GM12878 (cell line): ENCODE measurements around the gene ADGRL3. TPM values are rescaled to one million over a fixed set of nuclear protein-coding genes. Genes with fewer than 3 reads are reported as not detected.

ENCODE experiments used
- ATAC-seq: fragments of 200-7000 bp; cut with Tn5 transposase; 3 replicates; pipeline ENCODE4 v1.9.1; 2020; ENCODE audit warnings: mild to moderate bottlenecking, moderate library complexity
- BruUV-seq: library from RNA; stranded (reverse); fragments of 400-500 nt; replicated peaks from 2 replicates; lab custom pipeline; 2021; lab: Mats Ljungman, UMichigan
- CTCF ChIA-PET: fragments of 300-600 bp; sonication (Branson Sonifier 250); formaldehyde crosslinking; extraction: SDS; loops from one replicate; lab custom pipeline; 2021; ENCODE audit warnings: inconsistent platforms; lab: Yijun Ruan, JAX
- POLR2A ChIA-PET: fragments of 350-600 bp; formaldehyde crosslinking; extraction: SDS; loops from one replicate; lab custom pipeline; 2021; ENCODE audit warnings: inconsistent platforms; lab: Charles Lee
- RAD21 ChIA-PET: fragments of 300-600 bp; sonication (Branson Sonifier 250); formaldehyde crosslinking; loops from one replicate; lab custom pipeline; 2023; ENCODE audit warnings: antibody characterized with exemption; ENCODE audit not compliant: unreplicated experiment; lab: Charles Lee
- SMC1A ChIA-PET: fragments of 300-600 bp; sonication (Branson Sonifier 250); formaldehyde crosslinking; loops from one replicate; lab custom pipeline; 2023; ENCODE audit not compliant: unreplicated experiment, uncharacterized antibody; lab: Charles Lee
- DNase-seq: peaks from one replicate; pipeline ENCODE4 v3.0.0-alpha.2; 2011; ENCODE audit warnings: low read depth, low spot score
- FAIRE-seq: peaks from 3 replicates; lab custom pipeline; 2011; peaks lifted over from hg19 to GRCh38; lab: Jason Lieb, UNC
- H2AFZ ChIP-seq: 2 replicates; pipeline ENCODE4 v1.6.0; 2011; ENCODE audit warnings: low read depth, low read length, control low read depth; ENCODE audit not compliant: control insufficient read depth
- H3K27ac ChIP-seq: 2 replicates; pipeline ENCODE4 v1.5.1; 2011; ENCODE audit warnings: control low read depth; ENCODE audit not compliant: control insufficient read depth, insufficient read depth
- H3K27me3 ChIP-seq, 2 experiments: replicated peaks in 1 of 2; 2 replicates each; pipeline versions ENCODE4 v1.6.0 to v1.6.1; 2011; ENCODE audit warnings: low read length in 1 of 2; ENCODE audit not compliant: control insufficient read depth in 2 of 2, insufficient read depth in 2 of 2
- H3K36me3 ChIP-seq, 2 experiments: 2 replicates each; pipeline ENCODE4 v1.5.1; 2011; ENCODE audit warnings: low read length in 1 of 2; ENCODE audit not compliant: control insufficient read depth in 2 of 2, insufficient read depth in 2 of 2
- H3K4me1 ChIP-seq: 2 replicates; pipeline ENCODE4 v1.6.1; 2011; ENCODE audit warnings: mild to moderate bottlenecking, low read length, moderate library complexity, mixed read lengths; ENCODE audit not compliant: control insufficient read depth, insufficient read depth
- H3K4me2 ChIP-seq: 2 replicates; pipeline ENCODE4 v1.6.0; 2011; ENCODE audit warnings: control low read depth; ENCODE audit not compliant: control insufficient read depth, insufficient read depth
- H3K4me3 ChIP-seq: fragments of 200-600 bp; sonication (generic); 2 replicates; pipeline ENCODE4 v1.5.1; 2016
- H3K79me2 ChIP-seq: 2 replicates; pipeline ENCODE4 v1.6.0; 2011; ENCODE audit warnings: low read length; ENCODE audit not compliant: control insufficient read depth, insufficient read depth
- H3K9ac ChIP-seq: 2 replicates; pipeline ENCODE4 v1.8.0; 2011; ENCODE audit warnings: low read length, control low read depth, mixed read lengths; ENCODE audit not compliant: control insufficient read depth, insufficient read depth
- H3K9me3 ChIP-seq: replicated peaks from 3 replicates; pipeline ENCODE4 v1.5.1; 2011; ENCODE audit warnings: mild to moderate bottlenecking, low read length; ENCODE audit not compliant: control insufficient read depth, insufficient read depth
- H4K20me1 ChIP-seq: 2 replicates; pipeline ENCODE4 v1.6.0; 2011; ENCODE audit not compliant: control insufficient read depth, insufficient read depth
- BHLHE40 ChIP-seq, 2 experiments: fragments of 450-650 bp in 1 of 2; IDR thresholded peaks; 2 replicates each; pipeline ENCODE4 v1.6.1; 2011 to 2017; ENCODE audit warnings: low read depth in 2 of 2, borderline replicate concordance in 1 of 2, improper control_type of control experiment in 1 of 2, low read length in 1 of 2, mild to moderate bottlenecking in 1 of 2
- CHD1 ChIP-seq: IDR thresholded peaks from 2 replicates; pipeline ENCODE4 v1.6.1; 2012; ENCODE audit warnings: low read depth, low read length, improper control_type of control experiment
- ESRRA ChIP-seq: IDR thresholded peaks from 2 replicates; pipeline ENCODE4 v1.6.1; 2012; ENCODE audit warnings: mild to moderate bottlenecking, low read length, improper control_type of control experiment
- IRF3 ChIP-seq: fragments of 450-650 bp; IDR thresholded peaks from 2 replicates; pipeline ENCODE4 v1.6.1; 2014; ENCODE audit warnings: mild to moderate bottlenecking
- JUNB ChIP-seq: IDR thresholded peaks from 2 replicates; pipeline ENCODE4 v1.6.1; 2016; ENCODE audit warnings: antibody characterized with exemption, mild to moderate bottlenecking
- KDM1A ChIP-seq: fragments of 200-600 bp; sonication (generic); IDR thresholded peaks from 2 replicates; pipeline ENCODE4 v1.6.1; 2016; ENCODE audit warnings: borderline replicate concordance
- RELA ChIP-seq: fragments of 450-650 bp; IDR thresholded peaks from 2 replicates; pipeline ENCODE4 v1.8.0; 2014; ENCODE audit warnings: borderline replicate concordance; ENCODE audit not compliant: partially characterized antibody
- ZNF384 ChIP-seq: IDR thresholded peaks from 2 replicates; pipeline ENCODE4 v1.6.1; 2012; ENCODE audit warnings: low read depth, mild to moderate bottlenecking, low read length, improper control_type of control experiment, borderline replicate concordance
- ZZZ3 ChIP-seq: IDR thresholded peaks from 2 replicates; pipeline ENCODE4 v1.6.1; 2011; ENCODE audit warnings: low read depth; ENCODE audit not compliant: control insufficient read depth, insufficient read length
- WGBS: methylation state at CpG from one replicate; pipeline ENCODE4 v1.1.6; 2016; ENCODE audit warnings: low lambda C conversion rate; ENCODE audit not compliant: insufficient replicate concordance, insufficient coverage; ENCODE audit errors: missing lambda C conversion rate; 5-methylcytosine and 5-hydroxymethylcytosine counted together
- in situ Hi-C: fragments of 300-500 bp; cut with MboI; formaldehyde crosslinking; loops from 9 replicates; pipeline ENCODE4 v1.14.3; 2018; ENCODE audit warnings: mixed read lengths
- intact Hi-C: fragments of 100-400 bp; cut with micrococcal nuclease; formaldehyde crosslinking; loops from one replicate; pipeline ENCODE4 v1.14.2; 2022; ENCODE audit not compliant: unreplicated experiment
- polyA plus RNA-seq, 11 experiments: library from polyadenylated mRNA; depleted of rRNA in 4 of 11; unstranded in 6 of 11; stranded (reverse) in 5 of 11; fragments of >200 nt; fragmentation: Nextera tagmentation in 4 of 11; fragmentation: Illumina TruSeq in 1 of 11; extraction: Ambion mirVana in 4 of 11; extraction: Trizol in 1 of 11; gene quantifications; 1 replicate in 1 of 11; 2 replicates in 10 of 11; pipeline versions ENCODE4 v1.2.1 to v1.2.3, GENCODE V29; 2011 to 2016; ENCODE audit warnings: inconsistent platforms in 2 of 11, missing spikeins in 2 of 11, low read depth in 1 of 11
- total RNA-seq, 4 experiments: library from RNA; depleted of rRNA in 3 of 4; stranded (reverse); fragments of >200 nt in 3 of 4; fragmentation: Illumina TruSeq in 1 of 4; extraction: Trizol in 1 of 4; gene quantifications; 2 replicates each; pipeline versions ENCODE4 v1.2.1 to v1.2.3, GENCODE V29; 2013 to 2021
- TF ChIP-seq, protein P1 (sequence below), 3 experiments: IDR thresholded peaks in 2 of 3; conservative IDR thresholded peaks in 1 of 3; 2 replicates each; pipeline ENCODE4 v1.5.1; 2011; ENCODE audit warnings: low read depth in 3 of 3, low read length in 3 of 3, mild to moderate bottlenecking in 3 of 3, control low read depth in 2 of 3, moderate library complexity in 2 of 3, inconsistent platforms in 1 of 3, mixed read lengths in 1 of 3; ENCODE audit not compliant: control insufficient read depth in 2 of 3, insufficient read depth in 1 of 3; ENCODE audit errors: extremely low read depth in 1 of 3
- TF ChIP-seq, protein P2 (sequence below): fragments of 450-650 bp; IDR thresholded peaks from 2 replicates; pipeline ENCODE4 v1.6.1; 2017; ENCODE audit warnings: borderline replicate concordance

The ADGRL3 gene
- total and polyA plus RNA-seq, 10 of the 15 experiments (the other 5 are each of a cell fraction or from before 2014, with no cell fraction given), result 1.1 TPM; not detected in 9

DNA sequence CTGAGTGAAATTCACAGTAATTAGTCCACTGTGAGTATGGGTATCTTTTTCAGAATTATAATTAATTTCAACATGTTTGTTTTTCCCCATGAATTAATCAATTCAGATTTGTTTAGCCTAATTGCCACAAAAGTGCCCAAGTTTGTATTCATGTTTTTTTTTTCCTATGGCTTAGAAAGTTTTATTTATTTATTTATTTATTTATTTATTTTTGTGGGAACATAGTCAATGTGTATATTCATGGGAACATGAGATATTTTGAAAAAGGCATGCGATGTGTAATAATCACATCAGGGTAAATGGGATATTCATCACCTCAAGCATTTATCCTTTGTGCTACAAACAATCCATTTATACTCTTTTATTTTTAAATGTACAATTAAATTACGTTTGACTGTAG, 475.3 kb downstream of the ADGRL3 start:
- Histone ChIP-seq H3K4me3 (no peak overlapping the region), H3K4me1 (no peaks in the 10 kb centered on the region), H3K79me2 (no peaks in the 10 kb centered on the region), H3K27ac (no peak overlapping the region), H3K9me3 (no peaks in the 10 kb centered on the region), H2AFZ (no peak overlapping the region), H4K20me1 (no peaks in the 10 kb centered on the region), H3K27me3 (no peaks in the 10 kb centered on the region), H3K4me2 (no peak overlapping the region), H3K9ac (no peak overlapping the region), H3K36me3 (no peaks in the 10 kb centered on the region)
- intact Hi-C loops, result no loop called here
- WGBS, result 17% methylated on average over 2 of the region's 2 CpGs
- ChIA-PET CTCF (interaction anchor here (0.6 kb wide), 1 partner anchor 291 kb away, joined by 3 read pairs; no protein-coding TSS in a partner anchor), SMC1A (interaction anchor here (1.0 kb wide), 1 partner anchor 10 kb away, joined by 3 read pairs; no protein-coding TSS in a partner anchor), POLR2A (no interaction called here), RAD21 (no interaction called here)
- ATAC-seq (no peak), FAIRE-seq (no peak), DNase-seq (no peak)
- TF ChIP-seq RELA (no peak), KDM1A (no peak), IRF3 (no peak), ZNF384 (no peak), JUNB (no peak), BHLHE40 (IDR thresholded peaks at IDR 0.05; ENCODE audit: borderline replicate concordance in 1 of 2, low read depth in 2 of 2, low read length in 1 of 2) (no peak), CHD1 (no peak), ZZZ3 (no peak), ESRRA (no peak)
- TF ChIP-seq, protein P1, sequence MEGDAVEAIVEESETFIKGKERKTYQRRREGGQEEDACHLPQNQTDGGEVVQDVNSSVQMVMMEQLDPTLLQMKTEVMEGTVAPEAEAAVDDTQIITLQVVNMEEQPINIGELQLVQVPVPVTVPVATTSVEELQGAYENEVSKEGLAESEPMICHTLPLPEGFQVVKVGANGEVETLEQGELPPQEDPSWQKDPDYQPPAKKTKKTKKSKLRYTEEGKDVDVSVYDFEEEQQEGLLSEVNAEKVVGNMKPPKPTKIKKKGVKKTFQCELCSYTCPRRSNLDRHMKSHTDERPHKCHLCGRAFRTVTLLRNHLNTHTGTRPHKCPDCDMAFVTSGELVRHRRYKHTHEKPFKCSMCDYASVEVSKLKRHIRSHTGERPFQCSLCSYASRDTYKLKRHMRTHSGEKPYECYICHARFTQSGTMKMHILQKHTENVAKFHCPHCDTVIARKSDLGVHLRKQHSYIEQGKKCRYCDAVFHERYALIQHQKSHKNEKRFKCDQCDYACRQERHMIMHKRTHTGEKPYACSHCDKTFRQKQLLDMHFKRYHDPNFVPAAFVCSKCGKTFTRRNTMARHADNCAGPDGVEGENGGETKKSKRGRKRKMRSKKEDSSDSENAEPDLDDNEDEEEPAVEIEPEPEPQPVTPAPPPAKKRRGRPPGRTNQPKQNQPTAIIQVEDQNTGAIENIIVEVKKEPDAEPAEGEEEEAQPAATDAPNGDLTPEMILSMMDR (IDR thresholded peaks at IDR 0.05 in 2 of 3, conservative IDR thresholded peaks at IDR 0.05 in 1 of 3; ENCODE audit: control insufficient read depth in 2 of 3, extremely low read depth in 1 of 3, insufficient read depth in 1 of 3, low read depth in 3 of 3, low read length in 3 of 3), result no peak
- TF ChIP-seq, protein P2, sequence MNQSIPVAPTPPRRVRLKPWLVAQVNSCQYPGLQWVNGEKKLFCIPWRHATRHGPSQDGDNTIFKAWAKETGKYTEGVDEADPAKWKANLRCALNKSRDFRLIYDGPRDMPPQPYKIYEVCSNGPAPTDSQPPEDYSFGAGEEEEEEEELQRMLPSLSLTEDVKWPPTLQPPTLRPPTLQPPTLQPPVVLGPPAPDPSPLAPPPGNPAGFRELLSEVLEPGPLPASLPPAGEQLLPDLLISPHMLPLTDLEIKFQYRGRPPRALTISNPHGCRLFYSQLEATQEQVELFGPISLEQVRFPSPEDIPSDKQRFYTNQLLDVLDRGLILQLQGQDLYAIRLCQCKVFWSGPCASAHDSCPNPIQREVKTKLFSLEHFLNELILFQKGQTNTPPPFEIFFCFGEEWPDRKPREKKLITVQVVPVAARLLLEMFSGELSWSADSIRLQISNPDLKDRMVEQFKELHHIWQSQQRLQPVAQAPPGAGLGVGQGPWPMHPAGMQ, result no peak
- BruUV-seq, result no TSS peak
- in situ Hi-C loops, result no loop called here
